ENCODE results near the gene PTPRK.

- TF ChIP-seq CTCF (IDR thresholded peaks at IDR 0.05) (no peak), POLR2A (IDR thresholded peaks at IDR 0.05) (no peak)
Measured at GRCh38 chr6:128357392-128358130, 162.8 kb downstream of the PTPRK start.

Measured in lower leg skin (tissue), 3 donors.